ENCODE results near the gene ANXA8. TPM values are rescaled to one million over a fixed set of nuclear protein-coding genes. Genes with fewer than 3 reads are reported as not detected.
"Not testable (repeated sequence)": the region's sequence is repeated elsewhere in the genome, so short reads cannot be mapped to it uniquely, and the experiment has no call there.

ANXA8 gene
- total and polyA plus RNA-seq, 2 donors (not counting 3 experiments of a cell fraction or from before 2014, with no cell fraction given) = not detected

GRCh38 chr10:47478114-47478513 lies 5.8 kb downstream of the ANXA8 start:
- FAIRE-seq; H3K9me1 ChIP-seq (replicated peaks; ENCODE audit: control insufficient read depth, extremely low read depth, insufficient read depth, low read length); DNase-seq (ENCODE audit: low read depth, low spot score); H3K4me2 ChIP-seq (ENCODE audit: insufficient read depth, low read length); H3K27ac ChIP-seq (ENCODE audit: insufficient read depth, low read depth, low read length); H3K9me3 ChIP-seq (replicated peaks; ENCODE audit: control insufficient read depth, insufficient read depth, low read length); BruUV-seq (replicated peaks); dilution Hi-C loops (cut with MboI; ENCODE audit: extremely low pct_ligation_motif_present, low sequenced_read_pairs); H3K4me3 ChIP-seq (replicated peaks in 1 of 3; ENCODE audit: insufficient read depth in 1 of 3, low read depth in 1 of 3, low read length in 3 of 3); H4K20me1 ChIP-seq (replicated peaks; ENCODE audit: control insufficient read depth, extremely low read depth, insufficient read depth, low read length); H3K4me1 ChIP-seq (ENCODE audit: control insufficient read depth, extremely low read depth, insufficient read depth, low read length); intact Hi-C loops (cut with micrococcal nuclease); H2AFZ ChIP-seq (ENCODE audit: low read depth, low read length); H3K9ac ChIP-seq (replicated peaks; ENCODE audit: extremely low read depth, insufficient read depth, low read length); H3K79me2 ChIP-seq (ENCODE audit: control insufficient read depth, insufficient read depth, low read length); POLR2A ChIA-PET; CTCF ChIA-PET; H3K27me3 ChIP-seq (ENCODE audit: control insufficient read depth in 2 of 2, insufficient read depth in 2 of 2, low read length in 2 of 2); H3K36me3 ChIP-seq (ENCODE audit: control insufficient read depth in 2 of 2, extremely low read depth in 1 of 2, insufficient read depth in 2 of 2, low read length in 2 of 2): not testable (repeated sequence)

- H3K4me3 ChIP-seq (replicated peaks in 1 of 3; ENCODE audit: insufficient read depth in 1 of 3, low read depth in 1 of 3, low read length in 3 of 3); POLR2A ChIA-PET: not testable (repeated sequence)
Measured at GRCh38 chr10:47477078-47477477, 6.8 kb downstream of the ANXA8 start.

GRCh38 chr10:47475101-47475500 lies 8.8 kb downstream of the ANXA8 start:
- H3K27ac ChIP-seq (ENCODE audit: insufficient read depth, low read depth, low read length); FAIRE-seq; H4K20me1 ChIP-seq (replicated peaks; ENCODE audit: control insufficient read depth, extremely low read depth, insufficient read depth, low read length); H3K9me1 ChIP-seq (replicated peaks; ENCODE audit: control insufficient read depth, extremely low read depth, insufficient read depth, low read length); POLR2A ChIA-PET; H3K27me3 ChIP-seq (ENCODE audit: control insufficient read depth in 2 of 2, insufficient read depth in 2 of 2, low read length in 2 of 2); H2AFZ ChIP-seq (ENCODE audit: low read depth, low read length); H3K36me3 ChIP-seq (ENCODE audit: control insufficient read depth in 2 of 2, extremely low read depth in 1 of 2, insufficient read depth in 2 of 2, low read length in 2 of 2); CTCF ChIA-PET; BruUV-seq (replicated peaks); H3K4me1 ChIP-seq (ENCODE audit: control insufficient read depth, extremely low read depth, insufficient read depth, low read length); H3K79me2 ChIP-seq (ENCODE audit: control insufficient read depth, insufficient read depth, low read length); DNase-seq (ENCODE audit: low read depth, low spot score); H3K9me3 ChIP-seq (replicated peaks; ENCODE audit: control insufficient read depth, insufficient read depth, low read length); H3K9ac ChIP-seq (replicated peaks; ENCODE audit: extremely low read depth, insufficient read depth, low read length); H3K4me2 ChIP-seq (ENCODE audit: insufficient read depth, low read length); intact Hi-C loops (cut with micrococcal nuclease); H3K4me3 ChIP-seq (replicated peaks in 1 of 3; ENCODE audit: insufficient read depth in 1 of 3, low read depth in 1 of 3, low read length in 3 of 3); dilution Hi-C loops (cut with MboI; ENCODE audit: extremely low pct_ligation_motif_present, low sequenced_read_pairs): not testable (repeated sequence)

More at GRCh38 chr10:47477078-47477477, 6.8 kb downstream of the ANXA8 start:
- H3K27ac ChIP-seq (ENCODE audit: insufficient read depth, low read depth, low read length); H3K79me2 ChIP-seq (ENCODE audit: control insufficient read depth, insufficient read depth, low read length); H3K9ac ChIP-seq (replicated peaks; ENCODE audit: extremely low read depth, insufficient read depth, low read length); DNase-seq (ENCODE audit: low read depth, low spot score); BruUV-seq (replicated peaks); H3K9me3 ChIP-seq (replicated peaks; ENCODE audit: control insufficient read depth, insufficient read depth, low read length); H3K27me3 ChIP-seq (ENCODE audit: control insufficient read depth in 2 of 2, insufficient read depth in 2 of 2, low read length in 2 of 2); FAIRE-seq; intact Hi-C loops (cut with micrococcal nuclease); H3K4me2 ChIP-seq (ENCODE audit: insufficient read depth, low read length); H3K4me1 ChIP-seq (ENCODE audit: control insufficient read depth, extremely low read depth, insufficient read depth, low read length); dilution Hi-C loops (cut with MboI; ENCODE audit: extremely low pct_ligation_motif_present, low sequenced_read_pairs); H3K36me3 ChIP-seq (ENCODE audit: control insufficient read depth in 2 of 2, extremely low read depth in 1 of 2, insufficient read depth in 2 of 2, low read length in 2 of 2); H4K20me1 ChIP-seq (replicated peaks; ENCODE audit: control insufficient read depth, extremely low read depth, insufficient read depth, low read length); CTCF ChIA-PET; H2AFZ ChIP-seq (ENCODE audit: low read depth, low read length); H3K9me1 ChIP-seq (replicated peaks; ENCODE audit: control insufficient read depth, extremely low read depth, insufficient read depth, low read length): not testable (repeated sequence)

- H3K9me3 ChIP-seq (replicated peaks; ENCODE audit: control insufficient read depth, insufficient read depth, low read length); intact Hi-C loops (cut with micrococcal nuclease); H3K4me2 ChIP-seq (ENCODE audit: insufficient read depth, low read length); H3K27me3 ChIP-seq (ENCODE audit: control insufficient read depth in 2 of 2, insufficient read depth in 2 of 2, low read length in 2 of 2); H3K27ac ChIP-seq (ENCODE audit: insufficient read depth, low read depth, low read length); DNase-seq (ENCODE audit: low read depth, low spot score); BruUV-seq (replicated peaks); POLR2A ChIA-PET; H4K20me1 ChIP-seq (replicated peaks; ENCODE audit: control insufficient read depth, extremely low read depth, insufficient read depth, low read length); H2AFZ ChIP-seq (ENCODE audit: low read depth, low read length); dilution Hi-C loops (cut with MboI; ENCODE audit: extremely low pct_ligation_motif_present, low sequenced_read_pairs); CTCF ChIA-PET; FAIRE-seq; H3K4me1 ChIP-seq (ENCODE audit: control insufficient read depth, extremely low read depth, insufficient read depth, low read length); H3K79me2 ChIP-seq (ENCODE audit: control insufficient read depth, insufficient read depth, low read length); H3K36me3 ChIP-seq (ENCODE audit: control insufficient read depth in 2 of 2, extremely low read depth in 1 of 2, insufficient read depth in 2 of 2, low read length in 2 of 2); H3K9me1 ChIP-seq (replicated peaks; ENCODE audit: control insufficient read depth, extremely low read depth, insufficient read depth, low read length); H3K4me3 ChIP-seq (replicated peaks in 1 of 3; ENCODE audit: insufficient read depth in 1 of 3, low read depth in 1 of 3, low read length in 3 of 3); H3K9ac ChIP-seq (replicated peaks; ENCODE audit: extremely low read depth, insufficient read depth, low read length): not testable (repeated sequence)
Measured at GRCh38 chr10:47473516-47473915, 10.4 kb downstream of the ANXA8 start.

Data from endothelial cell of umbilical vein (primary cell).